D341Med (cell line): ENCODE measurements around the gene HBP1.
A peak's percentile ranks its signal among the peaks of the same experiment; 100 is the strongest.
"Not testable (repeated sequence)": the region's sequence is repeated elsewhere in the genome, so short reads cannot be mapped to it uniquely, and the experiment has no call there.

Experiments
- DNase-seq: peaks from one replicate; pipeline ENCODE4 v3.0.0; 2012; ENCODE audit warnings: low spot score

The HBP1 gene

DNA sequence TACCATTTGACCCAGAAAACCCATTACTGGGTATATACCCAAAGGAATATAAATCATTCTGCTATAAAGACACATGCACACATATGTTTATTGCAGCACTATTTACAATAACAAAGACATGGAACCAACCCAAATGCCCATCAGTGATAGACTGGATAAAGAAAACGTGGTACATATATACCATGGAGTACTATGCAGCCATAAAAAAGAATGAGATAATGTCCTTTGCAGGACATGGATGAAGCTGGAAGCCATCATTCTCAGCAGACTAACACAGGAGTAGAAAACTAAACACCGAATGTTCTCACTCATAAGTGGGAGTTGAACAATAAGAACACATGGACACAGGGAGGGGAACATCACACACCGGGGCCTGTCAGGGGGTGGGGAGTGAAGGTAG, 13.1 kb upstream of the HBP1 start:
- DNase-seq, result not testable (repeated sequence)

DNA sequence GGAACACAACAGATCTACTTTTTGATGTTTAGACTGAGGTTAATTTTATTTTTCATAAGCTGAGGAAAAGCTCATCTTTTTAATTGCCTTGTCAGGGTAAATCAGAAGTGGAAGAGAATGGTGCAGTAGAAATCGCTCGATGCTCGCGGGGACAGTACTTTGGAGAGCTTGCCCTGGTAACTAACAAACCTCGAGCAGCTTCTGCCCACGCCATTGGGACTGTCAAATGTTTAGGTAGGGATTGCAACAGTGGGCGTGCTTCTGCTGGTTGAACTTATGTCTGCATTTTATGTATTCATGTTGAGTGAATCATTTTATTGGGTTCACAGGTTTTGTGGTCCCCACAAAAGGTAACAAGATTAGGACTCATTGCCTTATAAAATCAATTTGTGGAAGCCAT, 11.7 kb upstream of the HBP1 start:
- DNase-seq, result no peak

DNA sequence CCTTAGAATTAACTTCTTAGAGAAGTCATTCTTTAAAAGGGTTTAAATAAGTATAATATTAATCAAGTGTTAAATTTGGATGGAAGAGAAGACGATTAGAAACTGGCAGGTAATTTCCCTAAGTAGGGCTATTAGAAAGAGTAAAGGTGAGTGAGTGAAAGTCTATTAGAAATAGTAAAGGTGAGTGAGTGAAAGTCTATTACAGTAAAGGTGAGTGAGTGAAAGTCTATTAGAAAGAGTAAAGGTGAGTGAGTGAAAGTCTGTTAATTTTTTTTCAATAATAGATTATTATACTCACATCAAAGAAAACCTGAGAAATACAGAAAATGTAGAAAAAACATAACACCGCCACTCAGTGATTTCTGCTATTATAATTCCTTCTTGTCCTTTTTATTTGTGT, 10.8 kb upstream of the HBP1 start:
- no peak for DNase-seq

DNA sequence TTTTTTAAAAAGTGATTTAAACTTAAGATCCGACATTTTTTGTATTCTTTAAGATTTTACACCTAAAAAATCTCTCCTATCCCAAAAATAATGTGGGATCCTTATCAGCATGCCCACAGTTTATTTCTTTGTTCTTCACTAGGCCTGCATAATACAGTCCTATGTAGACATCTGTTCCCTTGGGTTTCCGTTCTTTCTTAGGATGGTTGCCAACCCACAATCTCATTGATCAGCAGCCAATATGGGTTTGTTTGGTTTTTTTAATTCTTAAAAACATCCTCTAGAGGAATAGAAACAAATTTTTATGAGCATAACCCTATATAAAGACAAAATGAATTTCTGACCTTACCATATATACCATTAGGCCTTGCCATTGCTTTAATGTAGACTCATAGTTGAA, 8.4 kb upstream of the HBP1 start:
- no peak for DNase-seq

DNA sequence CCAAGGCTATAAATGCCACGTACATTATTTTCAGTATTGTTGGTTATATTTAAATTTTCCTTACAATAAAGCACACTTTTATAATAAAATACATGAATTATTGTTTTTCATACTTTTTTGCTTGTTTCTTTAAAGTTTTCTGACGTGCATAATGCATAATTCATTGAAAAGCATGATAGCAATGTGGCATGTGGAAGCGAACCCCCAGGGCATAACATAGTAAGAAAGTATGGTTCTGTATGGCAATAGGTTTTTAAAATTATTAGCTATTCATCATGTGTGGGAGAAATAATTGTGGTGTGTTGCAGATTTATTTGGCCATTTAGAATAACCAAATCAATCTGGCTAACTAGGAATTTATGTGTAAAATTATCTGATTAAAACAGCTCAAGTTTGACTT, 7.4 kb upstream of the HBP1 start:
- DNase-seq, result no peak

DNA sequence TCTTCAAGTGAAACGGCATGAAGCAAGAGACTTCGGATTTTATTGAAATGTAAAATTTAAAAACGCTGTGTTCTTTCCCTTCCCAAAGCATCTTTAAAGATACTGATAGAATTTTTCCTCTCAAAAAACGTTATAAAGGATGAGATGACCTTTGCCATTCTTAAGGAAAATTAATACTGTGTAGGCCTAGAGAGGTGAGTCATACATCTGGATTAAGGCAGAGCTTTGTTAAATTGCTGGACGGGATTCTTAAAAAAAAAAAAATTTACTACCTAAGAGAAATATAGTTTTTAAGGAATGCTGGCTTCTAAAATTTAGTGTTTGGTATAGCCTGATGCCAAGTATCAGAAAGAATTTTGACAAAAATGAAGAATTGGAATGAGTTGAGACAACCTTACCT, 6.3 kb upstream of the HBP1 start:
- DNase-seq, result no peak

DNA sequence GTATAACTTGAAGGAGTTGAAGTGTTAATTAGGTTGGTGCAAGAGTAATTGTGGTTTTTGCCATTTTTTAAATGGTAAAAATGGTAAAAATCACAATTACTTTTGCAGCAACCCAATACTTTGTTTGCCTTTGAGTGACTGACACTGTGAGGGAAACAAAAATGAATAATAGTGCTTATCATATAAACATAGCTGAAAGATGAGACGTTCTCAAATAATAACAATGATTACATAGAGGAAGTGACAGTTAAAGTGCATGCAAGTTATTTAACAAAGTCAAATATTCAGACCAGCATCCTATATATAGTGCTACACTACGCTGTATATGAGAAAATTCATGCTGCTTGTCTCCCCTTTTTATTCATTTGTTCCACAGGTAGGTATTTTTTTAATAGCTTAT, 4.7 kb upstream of the HBP1 start:
- no peak for DNase-seq

DNA sequence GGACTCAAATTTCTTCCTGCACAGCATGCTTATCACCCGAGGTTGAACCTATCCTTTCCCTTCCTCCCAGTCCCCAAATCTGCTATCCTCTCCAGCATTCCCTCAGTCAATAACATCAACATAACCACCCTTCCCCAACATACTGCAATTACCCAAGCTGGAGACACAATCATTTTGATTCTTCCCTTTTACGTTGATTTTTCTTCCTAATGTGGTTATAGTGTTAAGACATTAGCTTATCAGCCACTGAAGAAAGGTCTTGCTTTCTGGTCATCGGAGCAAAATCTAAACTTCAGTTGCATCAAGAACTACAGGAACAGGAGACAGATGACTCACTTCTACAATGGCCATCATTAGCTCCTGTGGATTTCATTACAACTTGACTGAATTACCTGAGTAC, 3.5 kb upstream of the HBP1 start:
- no peak for DNase-seq

DNA sequence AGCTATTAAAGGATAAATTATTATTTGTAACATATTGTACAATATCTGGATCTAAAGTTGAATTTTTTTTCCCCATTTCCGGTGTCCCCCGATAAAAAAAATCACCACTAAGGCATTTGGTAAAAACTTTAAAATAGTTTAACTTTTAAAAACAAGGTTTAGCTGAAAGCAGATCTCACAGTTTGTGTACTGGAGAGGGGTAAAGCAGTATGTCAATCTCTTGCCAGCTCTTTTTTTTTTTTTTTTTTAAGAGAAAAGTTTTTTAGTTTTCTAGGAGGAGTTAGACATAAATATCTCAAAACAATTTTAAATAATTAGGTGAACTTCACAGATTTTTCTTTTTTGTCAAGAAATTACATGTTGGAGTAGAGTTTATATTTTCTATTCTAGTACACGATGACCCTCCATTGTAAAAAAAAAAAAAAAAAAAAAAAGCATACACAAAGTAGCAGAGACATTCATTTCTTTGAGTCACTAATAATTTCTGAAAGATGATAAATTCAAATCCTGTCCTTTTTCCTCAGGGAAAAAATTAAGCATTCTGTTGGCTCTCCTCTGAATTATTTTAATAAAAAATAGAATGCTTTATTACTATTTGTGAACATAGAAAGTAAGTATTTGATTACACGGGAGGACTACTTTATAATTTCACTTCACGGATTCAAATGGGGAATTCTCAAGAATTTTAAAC, 1.9 kb upstream of the HBP1 start:
- DNase-seq, result no peak

DNA sequence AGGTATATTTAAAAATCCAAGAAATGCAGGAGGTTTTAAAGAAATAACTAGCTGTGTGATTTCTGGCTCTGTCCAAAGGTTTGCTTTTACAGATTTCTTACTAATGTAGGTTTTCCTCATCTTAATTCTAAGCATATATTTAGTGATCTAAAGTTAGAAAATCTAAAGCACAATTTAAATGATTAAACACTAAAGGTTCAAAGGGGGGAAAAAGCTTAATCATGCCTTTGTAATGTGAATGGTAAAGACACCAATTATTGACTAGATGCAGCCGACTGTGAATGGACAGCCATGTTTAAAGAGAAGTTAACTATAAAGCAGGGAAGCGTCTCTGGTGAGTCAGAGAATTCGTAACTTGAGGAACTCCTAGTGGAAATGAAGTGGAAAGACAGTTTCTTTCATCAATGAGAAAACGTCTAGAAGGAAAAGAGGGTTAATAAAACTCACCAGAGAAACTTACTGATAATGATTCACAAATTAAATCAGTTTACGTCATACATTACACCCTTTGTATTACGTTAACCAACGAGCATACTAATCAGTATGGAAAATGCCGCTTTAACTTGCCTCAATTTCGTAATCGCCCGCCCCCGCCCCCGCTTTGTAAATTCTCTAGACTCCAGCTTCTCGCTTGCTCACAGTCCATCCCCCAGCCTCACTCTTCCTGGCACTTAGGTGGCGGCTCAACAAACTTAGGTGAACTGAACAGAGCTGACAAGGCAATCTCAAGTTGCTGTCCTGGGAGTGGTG, 1.1 kb upstream of the HBP1 start:
- peak; percentile 39 for DNase-seq

DNA sequence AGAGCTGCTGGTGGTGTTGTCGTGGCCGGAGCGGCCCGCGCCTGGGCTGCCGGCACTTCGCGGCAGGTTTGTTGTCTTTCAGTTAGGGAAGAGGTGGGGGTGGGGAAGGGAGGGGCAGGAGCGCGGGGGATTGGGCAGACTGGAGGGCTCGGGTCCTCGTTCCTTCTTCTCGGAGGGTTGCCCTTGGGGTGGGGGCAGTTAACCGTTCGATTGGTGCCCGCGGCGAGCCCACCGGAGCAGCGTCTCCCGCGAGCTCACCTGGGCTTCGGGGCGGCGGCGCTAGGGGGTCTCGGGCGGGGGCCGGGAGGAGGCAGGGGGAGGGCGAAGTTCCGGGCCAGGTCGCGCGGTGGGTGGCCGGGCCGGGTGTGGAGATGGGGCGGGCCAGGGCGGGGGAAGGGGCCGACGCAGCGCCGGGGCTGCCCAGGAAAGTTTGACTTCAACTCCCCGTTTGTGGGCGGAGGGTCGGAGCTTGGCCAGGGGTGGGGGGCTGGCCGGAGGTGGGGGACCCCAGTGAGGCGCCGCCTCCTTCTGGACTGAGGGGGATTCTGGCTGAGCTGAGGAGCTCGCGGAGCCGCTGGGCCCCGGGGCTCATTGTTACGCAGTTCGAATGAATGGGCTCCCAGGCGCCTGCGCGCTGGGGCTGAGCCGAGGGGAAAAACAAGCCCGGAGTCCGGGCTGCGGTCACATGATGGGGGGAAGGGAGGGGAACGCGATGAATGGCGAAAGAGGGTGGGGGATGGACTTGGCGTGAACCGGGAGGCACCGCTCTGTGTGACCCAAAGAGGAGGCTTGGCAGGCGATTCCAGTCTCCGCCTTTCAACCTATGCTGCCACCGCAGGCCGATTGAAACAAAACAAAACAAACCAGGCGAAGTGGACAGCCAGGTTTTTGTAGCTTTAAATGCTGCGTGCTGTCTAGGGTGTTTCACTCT, 582 bp downstream of the HBP1 start:
- peak; percentile 91 for DNase-seq

DNA sequence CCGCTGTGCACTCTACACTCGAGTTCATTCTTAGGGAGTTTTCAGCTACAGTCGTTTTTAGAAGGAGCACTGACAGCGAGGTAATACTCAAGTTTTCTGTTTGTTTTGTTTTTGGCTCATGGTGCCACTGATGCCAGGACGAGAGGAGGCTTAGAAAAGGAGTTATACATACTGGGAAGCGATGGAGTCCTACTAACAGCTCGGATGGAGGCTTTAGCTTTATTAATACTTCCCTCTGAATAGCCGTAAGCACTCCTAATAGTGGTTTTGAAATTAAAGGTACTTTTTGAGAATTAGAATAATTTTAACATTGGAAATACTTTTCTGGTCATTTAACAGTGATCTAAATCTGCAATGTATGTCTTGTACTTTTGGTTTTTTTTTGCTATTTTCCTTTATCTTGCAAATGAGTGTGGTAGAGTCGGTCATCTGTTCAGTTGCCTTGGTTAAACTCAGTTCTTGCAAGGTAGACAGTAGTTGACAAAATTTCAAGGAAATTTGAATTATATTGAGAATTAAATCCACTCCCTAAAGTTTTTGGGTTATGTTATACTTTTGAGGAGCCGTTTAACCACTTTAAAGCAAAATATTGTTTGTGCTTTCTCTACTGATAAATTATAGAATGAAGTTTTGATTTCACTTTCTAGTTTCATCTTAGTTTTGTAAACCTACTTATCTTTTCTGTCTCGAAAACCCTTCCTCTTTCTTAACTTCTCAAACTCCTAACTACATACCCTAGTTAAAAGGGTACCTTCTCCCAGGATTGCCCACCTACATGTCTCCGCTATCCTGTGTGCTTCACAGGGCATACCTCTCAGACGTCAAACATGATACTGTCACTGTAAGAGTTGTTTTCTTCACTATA, 1.5 kb downstream of the HBP1 start:
- DNase-seq, result no peak

DNA sequence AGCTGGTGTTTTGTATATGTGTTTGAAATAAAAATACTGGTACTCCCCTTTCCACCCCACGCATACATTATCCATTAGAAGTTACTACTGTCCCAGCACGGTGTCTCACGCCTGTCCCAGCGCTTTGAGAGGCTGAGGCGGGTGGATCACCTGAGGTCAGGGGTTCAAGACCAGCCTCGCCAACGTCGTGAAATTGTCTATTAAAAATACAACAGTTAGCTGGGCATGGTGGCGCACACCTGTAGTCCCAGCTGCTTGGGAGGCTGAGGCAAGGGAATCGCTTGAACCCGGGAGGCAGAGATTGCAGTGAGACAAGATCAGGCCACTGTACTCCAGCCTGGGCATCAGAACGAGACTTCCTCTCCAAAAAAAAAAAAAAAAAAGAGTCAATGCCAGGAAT, 2.7 kb downstream of the HBP1 start:
- DNase-seq, result no peak

DNA sequence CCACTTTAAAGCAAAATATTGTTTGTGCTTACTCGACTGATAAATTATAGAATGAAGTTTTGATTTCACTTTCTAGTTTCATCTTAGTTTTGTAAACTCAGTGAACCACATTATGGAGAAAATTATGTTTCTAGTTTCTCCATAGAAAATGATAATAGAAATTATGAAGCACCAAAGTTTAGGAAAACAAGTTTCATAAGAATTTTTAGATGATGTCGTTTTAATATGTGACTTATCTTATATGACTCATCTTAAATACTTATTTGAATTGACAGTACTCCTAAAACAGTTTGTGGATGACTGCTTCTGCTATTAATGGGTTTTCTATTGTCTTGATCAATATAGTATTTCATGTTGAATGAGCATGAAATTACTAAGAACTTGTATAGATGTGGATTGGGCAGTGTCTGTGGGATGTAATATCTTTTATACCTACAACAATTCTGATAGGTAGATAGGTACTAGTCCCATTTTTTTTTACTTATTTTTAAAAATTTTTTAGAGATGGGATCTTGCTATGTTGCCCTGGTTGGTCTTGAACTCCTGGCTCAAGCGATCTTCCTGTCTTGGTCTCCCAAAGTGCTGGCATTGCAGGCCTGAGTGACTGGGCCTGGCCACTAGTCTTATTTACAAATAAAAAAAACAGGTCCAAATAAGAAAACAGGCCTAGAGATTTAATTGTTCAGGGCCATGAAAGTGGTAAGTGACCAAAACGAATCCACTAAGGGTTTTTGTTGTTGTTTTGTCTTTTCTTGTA, 3.7 kb downstream of the HBP1 start:
- no peak for DNase-seq

DNA sequence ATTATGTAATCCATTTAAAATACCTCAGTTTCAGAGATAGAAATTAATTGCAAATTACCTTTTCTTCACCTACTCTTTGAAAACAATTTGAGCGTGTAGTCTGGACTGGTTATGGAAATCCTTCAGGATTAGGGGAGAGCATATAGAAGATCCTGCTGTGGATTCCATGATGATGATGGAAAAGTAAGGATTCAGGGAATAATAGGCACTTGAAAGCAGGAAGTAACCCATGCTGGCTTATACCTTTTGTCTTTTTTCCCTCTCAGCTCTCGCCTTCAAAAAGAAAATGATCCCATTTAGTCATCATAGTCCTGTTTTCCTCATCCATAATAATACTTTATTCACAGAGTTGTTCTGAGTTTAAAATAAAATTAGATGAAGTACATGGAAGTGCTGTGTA, 4.4 kb downstream of the HBP1 start:
- no peak for DNase-seq

DNA sequence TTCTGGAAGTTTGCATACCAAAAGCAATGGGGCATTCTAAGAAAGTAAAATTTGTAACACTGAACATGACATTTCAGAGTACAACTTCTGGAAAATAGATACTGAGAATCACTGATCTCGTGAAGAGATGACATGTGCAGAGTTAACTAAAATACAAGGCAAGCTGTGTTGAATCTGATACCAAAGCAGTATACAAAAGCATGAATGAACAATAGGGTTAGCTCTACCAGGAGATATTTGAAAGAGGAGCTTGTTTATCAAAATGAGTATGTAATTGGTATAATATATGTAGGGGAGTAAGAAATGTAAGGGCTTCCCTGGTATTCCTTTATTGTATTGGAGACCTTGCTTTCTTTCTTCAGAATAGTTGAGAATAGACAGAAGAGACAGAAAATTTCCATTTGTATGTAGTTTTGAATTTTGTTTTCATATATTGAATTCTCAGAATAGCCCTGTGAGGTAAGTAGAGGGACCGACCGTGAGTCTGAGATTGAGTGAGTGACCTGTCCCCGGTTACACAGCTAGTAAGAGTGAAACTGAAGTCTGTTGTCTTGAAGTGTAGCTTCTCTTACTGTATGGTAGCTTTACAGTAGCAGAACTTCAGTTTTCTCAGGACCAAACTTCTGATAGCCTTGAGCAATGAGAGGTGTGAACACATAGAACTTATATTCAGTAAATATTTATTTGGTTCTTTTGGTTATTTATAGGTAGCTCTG, 5.0 kb downstream of the HBP1 start:
- no peak for DNase-seq

DNA sequence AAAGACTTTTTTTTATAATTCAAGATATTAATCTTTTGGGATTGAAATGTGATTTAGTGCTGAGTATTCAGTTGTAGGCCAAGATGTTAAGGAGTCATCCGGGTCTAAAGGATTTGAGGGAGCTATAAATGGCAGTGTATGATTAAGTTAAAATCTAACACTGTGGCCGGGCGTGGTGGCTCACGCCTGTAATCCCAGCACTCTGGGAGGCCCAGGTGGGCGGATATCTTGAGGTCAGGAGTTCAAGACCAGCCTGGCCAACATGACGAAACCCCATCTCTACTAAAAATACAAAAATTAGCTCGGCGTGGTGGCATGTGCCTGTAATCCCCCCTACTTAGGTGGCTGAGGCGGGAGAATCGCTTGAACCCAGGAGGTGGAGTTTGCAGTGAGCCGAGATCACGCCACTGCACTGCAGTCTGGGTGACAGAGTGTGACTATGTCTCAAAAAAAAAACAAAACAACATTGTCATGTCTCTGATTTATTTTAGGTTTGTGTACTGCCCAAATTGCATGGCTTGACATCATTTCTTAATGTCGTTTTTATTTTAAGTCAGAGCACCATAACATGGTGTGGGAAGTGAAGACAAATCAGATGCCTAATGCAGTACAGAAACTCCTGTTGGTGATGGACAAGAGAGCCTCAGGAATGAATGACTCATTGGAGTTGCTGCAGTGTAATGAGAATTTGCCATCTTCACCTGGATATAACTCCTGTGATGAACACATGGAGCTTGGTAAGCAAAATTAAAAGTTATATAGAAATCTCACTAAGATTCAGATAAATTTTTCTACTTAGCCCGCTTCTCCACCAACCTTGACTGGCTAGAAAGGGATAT, 10.7 kb downstream of the HBP1 start:
- DNase-seq, result no peak

DNA sequence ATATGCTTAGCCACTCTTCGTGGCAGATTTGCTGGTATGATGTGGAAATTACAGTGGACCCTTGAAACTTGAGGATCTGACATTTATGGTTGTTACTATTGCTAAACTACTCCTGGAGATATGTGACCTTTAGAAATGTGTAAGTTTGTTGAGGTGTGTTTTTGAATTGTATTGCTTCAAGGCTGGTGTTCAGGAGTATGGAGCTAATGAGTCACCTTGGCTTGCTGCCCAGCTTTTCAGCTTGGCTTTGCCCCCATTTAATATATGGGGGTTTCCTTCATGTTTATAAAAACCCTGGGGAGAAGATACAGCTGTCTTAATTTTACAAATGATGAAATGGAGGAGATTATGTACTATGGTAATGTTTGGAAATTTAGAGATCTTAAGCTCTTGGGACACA, 11.6 kb downstream of the HBP1 start:
- peak; percentile 33 for DNase-seq

DNA sequence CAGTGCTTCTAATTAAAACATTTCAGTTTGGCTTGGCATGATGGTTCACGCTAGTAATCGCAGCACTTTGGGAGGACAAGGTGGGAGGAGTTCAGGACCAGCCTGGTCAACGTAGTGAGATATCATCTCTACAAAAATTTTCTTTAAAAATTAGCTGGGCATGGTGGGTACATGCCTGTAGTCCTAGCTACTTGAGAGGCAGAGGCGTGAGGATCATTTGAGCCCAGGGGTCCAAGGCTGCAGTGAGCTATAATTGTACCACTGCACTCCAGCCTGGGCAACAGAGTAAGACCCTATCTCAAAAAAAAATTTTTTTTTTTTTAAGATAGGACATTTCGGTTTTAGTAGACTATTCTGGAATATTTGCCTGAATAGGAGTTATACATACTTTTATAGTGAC, 12.4 kb downstream of the HBP1 start:
- DNase-seq, result no peak

DNA sequence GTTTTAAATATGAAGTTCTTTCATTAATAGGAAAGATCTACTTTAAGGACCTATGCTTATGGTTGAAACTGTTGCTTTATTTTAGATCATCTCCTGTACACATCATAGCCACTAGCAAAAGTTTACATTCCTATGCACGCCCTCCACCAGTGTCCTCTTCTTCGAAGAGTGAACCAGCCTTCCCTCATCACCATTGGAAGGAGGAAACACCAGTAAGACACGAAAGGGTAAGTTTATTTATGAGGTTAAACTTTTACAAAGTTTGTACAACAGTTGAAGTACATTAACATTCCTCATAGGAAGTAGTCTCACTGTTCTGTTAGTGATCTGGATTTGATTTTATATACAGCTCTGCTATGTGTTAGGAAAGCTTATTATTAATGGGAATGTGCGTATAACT, 16.9 kb downstream of the HBP1 start:
- DNase-seq, result no peak
